Ishikawa (cell line): ENCODE data around the gene MYLK.

Experiments
- NFIC ChIP-seq: IDR thresholded peaks from 2 replicates; pipeline ENCODE4 v1.6.1; 2012
- RAD21 ChIP-seq: IDR thresholded peaks from 2 replicates; pipeline ENCODE4 v1.6.1; 2012; ENCODE audit warnings: low read depth
- YY1 ChIP-seq: IDR thresholded peaks from 2 replicates; pipeline ENCODE4 v1.6.1; 2012; ENCODE audit warnings: low read depth
- TF ChIP-seq, protein P1 (sequence below): IDR thresholded peaks from 2 replicates; pipeline ENCODE4 v1.6.1; 2012

DNA sequence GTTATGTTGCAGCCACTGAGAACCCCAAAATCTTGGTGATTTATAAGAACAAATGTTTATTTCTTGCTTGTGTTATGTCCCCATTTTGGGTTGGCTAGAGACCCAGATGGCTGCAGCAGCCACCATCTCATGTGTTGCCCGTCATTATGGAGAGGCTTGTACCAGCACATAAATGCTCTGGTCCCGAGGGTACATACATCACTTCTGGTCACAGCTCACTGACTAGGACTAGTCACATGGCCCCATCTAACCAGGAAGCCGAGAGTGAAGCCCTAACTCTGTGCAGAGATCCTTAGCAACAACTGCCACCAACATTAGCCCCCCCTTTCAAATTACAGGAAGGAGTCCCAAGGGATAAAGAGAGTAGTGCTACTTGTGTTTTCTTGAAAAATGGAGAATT, 273.8 kb downstream of the MYLK start:
- no peak for TF ChIP-seq RAD21
- no peak for TF ChIP-seq YY1
- TF ChIP-seq, protein P1, sequence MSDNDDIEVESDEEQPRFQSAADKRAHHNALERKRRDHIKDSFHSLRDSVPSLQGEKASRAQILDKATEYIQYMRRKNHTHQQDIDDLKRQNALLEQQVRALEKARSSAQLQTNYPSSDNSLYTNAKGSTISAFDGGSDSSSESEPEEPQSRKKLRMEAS = no peak
- TF ChIP-seq NFIC = no peak
